Duodenal mucosa (tissue), 2 donors: ENCODE results near the gene EEF1A2.

Source experiments
- H3K27ac ChIP-seq: one replicate; pipeline ENCODE4 v1.7.0; 2013; ENCODE audit warnings: low read depth, low read length
- H3K27me3 ChIP-seq, 2 donors: one replicate each; pipeline ENCODE4 v1.7.0; 2013; ENCODE audit warnings: low read length in 2 of 2, control low read depth in 1 of 2; ENCODE audit not compliant: insufficient read depth in 2 of 2, control insufficient read depth in 1 of 2
- H3K36me3 ChIP-seq, 2 donors: one replicate each; pipeline ENCODE4 v1.7.0; 2013; ENCODE audit warnings: low read length in 2 of 2, control low read depth in 1 of 2; ENCODE audit not compliant: insufficient read depth in 2 of 2, control insufficient read depth in 1 of 2
- H3K4me1 ChIP-seq, 2 donors: one replicate each; pipeline ENCODE4 v1.7.0; 2013; ENCODE audit warnings: low read length in 2 of 2, control low read depth in 1 of 2; ENCODE audit not compliant: insufficient read depth in 2 of 2, control insufficient read depth in 1 of 2
- H3K4me3 ChIP-seq, 2 donors: one replicate each; pipeline ENCODE4 v1.7.0; 2013; ENCODE audit warnings: low read length in 2 of 2, low read depth in 1 of 2
- H3K9ac ChIP-seq, 2 donors: one replicate each; pipeline ENCODE4 v1.7.0; 2013; ENCODE audit warnings: low read length in 2 of 2, low read depth in 1 of 2
- H3K9me3 ChIP-seq, 2 donors: one replicate each; pipeline ENCODE4 v1.7.0; 2013; ENCODE audit warnings: low read length in 2 of 2, control low read depth in 1 of 2; ENCODE audit not compliant: control insufficient read depth in 1 of 2

EEF1A2 gene

DNA sequence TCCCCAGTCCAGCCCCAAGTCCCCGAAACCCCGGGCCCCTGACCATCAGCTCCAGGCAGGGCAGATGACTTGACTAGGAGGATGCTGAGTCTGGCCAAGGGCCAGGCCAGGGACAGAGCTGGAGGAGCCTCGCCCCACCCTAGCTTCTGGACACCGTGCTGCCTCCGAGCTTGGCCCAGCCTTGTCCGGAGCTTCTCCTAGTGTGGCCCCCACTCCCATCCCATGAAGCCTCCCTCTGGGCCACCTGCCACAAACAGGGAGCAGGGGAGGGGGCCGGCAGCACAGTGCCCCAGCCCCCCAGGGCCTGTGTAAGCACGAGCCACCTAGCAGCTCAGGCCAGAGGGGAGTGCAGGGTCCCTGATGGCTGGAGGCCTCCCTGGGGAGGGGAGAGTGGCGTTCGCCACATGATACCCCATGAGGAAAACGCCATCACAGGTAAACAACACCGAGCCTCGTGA, 5.3 kb downstream of the EEF1A2 start:
- H3K27me3 ChIP-seq: peaks cover 22 to 23% of the 10 kb centered on the region in 2 donors
- H3K9me3 ChIP-seq: no peaks in the 10 kb centered on the region
- no peak overlapping the region for H3K9ac ChIP-seq
- no peaks in the 10 kb centered on the region for H3K36me3 ChIP-seq
- H3K4me1 ChIP-seq: peaks cover 0 to 4% of the 10 kb centered on the region in 2 donors
- H3K27ac ChIP-seq: no peak overlapping the region
- no peak overlapping the region for H3K4me3 ChIP-seq

DNA sequence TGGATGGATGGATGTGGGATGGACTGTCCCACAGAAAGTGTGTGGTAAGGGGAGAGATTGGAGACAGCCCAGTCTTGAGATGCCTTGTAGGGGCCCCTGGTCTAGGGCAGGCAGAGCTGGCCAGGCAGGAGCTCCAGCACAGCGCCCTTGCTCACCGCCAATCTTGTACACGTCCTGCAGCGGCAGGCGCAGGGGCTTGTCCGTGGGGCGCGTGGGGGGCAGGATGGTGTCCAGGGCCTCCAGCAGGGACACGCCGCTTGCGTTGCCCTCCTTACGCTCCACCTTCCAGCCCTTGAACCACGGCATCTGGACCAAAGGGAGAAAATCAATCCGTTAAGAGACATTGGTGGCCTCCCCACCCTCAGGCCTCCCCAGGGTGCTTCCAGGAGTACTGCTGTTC, 5.9 kb downstream of the EEF1A2 start:
- Histone ChIP-seq H3K4me1 (peaks cover 0 to 4% of the 10 kb centered on the region in 2 donors), H3K9ac (no peak overlapping the region), H3K27me3 (peaks cover 18 to 23% of the 10 kb centered on the region in 2 donors), H3K27ac (no peak overlapping the region), H3K4me3 (no peak overlapping the region), H3K36me3 (no peaks in the 10 kb centered on the region), H3K9me3 (no peaks in the 10 kb centered on the region)

DNA sequence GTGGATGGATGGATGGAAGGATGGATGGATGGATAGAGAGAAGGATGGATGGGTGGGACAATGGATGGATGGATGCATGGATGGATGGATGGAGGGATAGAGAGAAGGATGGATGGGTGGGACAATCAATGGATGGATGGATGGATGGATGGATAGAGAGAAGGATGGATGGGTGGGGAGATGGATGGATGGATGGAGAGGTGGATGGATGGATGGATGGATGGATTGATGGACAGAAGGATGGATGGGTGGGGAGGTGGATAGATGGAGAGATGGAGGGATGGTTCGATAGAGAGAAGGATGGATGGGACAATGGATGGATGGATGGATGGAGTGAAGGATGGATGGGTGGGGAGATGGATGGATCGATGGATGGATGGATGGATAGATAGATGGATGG, 6.4 kb downstream of the EEF1A2 start:
- peaks cover 0 to 4% of the 10 kb centered on the region in 2 donors for H3K4me1 ChIP-seq
- no peak overlapping the region for H3K27ac ChIP-seq
- H3K4me3 ChIP-seq: no peak overlapping the region
- peaks cover 14 to 26% of the 10 kb centered on the region in 2 donors for H3K27me3 ChIP-seq
- no peaks in the 10 kb centered on the region for H3K36me3 ChIP-seq
- H3K9me3 ChIP-seq: no peaks in the 10 kb centered on the region
- no peak overlapping the region for H3K9ac ChIP-seq

DNA sequence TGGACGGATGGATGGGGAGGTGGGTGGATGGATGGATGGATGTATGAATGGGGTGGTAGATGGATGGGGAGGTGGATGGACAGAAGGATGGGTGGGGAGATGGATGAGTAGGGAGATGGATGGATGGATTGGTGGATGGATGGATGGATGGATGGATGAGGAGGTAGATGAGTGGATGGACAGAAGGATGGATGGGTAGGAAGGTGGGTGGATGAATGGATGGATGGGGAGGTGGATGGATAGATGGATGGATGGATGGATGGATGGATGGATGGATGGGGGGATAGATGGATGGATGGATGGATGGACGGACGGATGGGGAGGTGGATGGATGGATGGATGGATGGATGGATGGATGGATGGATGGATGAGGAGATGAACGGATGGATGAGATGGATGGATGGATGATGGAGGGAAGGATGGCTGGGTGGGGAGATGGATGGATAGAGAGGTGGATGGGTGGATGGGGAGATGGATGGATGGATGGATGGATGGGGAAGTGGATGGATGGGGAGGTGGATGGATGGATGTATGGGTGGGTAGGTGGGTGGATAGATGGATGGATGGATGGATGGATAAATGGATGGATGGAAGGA, 7.2 kb downstream of the EEF1A2 start:
- no peak overlapping the region for H3K9ac ChIP-seq
- peaks cover 6 to 22% of the 10 kb centered on the region in 2 donors for H3K27me3 ChIP-seq

DNA sequence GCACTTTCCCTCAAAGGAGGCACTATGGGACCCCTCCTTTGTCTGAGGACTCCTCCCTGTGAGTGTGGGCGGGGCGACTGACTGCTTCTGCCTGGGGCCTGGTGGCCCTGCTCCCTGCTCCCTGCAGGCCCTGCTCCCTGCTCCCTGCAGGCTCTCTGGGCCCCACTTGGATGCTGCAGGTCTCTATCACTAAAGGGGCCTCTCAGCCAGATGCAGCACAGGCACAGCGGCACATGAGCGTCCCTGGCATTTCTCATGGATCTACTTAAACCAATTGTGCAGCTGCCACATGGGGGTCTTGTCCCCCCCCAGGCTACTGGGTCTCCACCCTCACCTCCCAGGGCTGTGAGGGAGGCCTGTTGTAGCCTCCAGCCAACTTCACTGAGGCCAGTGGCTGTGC, 7.8 kb downstream of the EEF1A2 start:
- Histone ChIP-seq H3K4me1 (no peaks in the 10 kb centered on the region), H3K9me3 (no peaks in the 10 kb centered on the region), H3K27me3 (peaks cover 4 to 18% of the 10 kb centered on the region in 2 donors), H3K27ac (no peak overlapping the region), H3K36me3 (no peaks in the 10 kb centered on the region), H3K9ac (no peak overlapping the region), H3K4me3 (no peak overlapping the region)

More for the DNA sequence above, 7.2 kb downstream of the EEF1A2 start:
- H3K4me1 ChIP-seq: peaks cover 0 to 4% of the 10 kb centered on the region in 2 donors
- H3K9me3 ChIP-seq: no peaks in the 10 kb centered on the region
- no peaks in the 10 kb centered on the region for H3K36me3 ChIP-seq
- H3K4me3 ChIP-seq: no peak overlapping the region
- no peak overlapping the region for H3K27ac ChIP-seq

- Histone ChIP-seq H3K27me3 (peaks cover 4 to 14% of the 10 kb centered on the region in 2 donors), H3K36me3 (no peaks in the 10 kb centered on the region), H3K4me3 (no peak overlapping the region), H3K9ac (no peak overlapping the region), H3K4me1 (no peaks in the 10 kb centered on the region), H3K27ac (no peak overlapping the region), H3K9me3 (no peaks in the 10 kb centered on the region)
Observed at GRCh38 chr20:63490416-63490815, 8.5 kb downstream of the EEF1A2 start.

GRCh38 chr20:63488315-63489251, 10.3 kb downstream of the EEF1A2 start:
- Histone ChIP-seq H3K4me3 (no peak overlapping the region), H3K4me1 (no peaks in the 10 kb centered on the region), H3K27me3 (peaks cover 9 to 14% of the 10 kb centered on the region in 2 donors), H3K27ac (no peak overlapping the region), H3K9ac (no peak overlapping the region), H3K36me3 (no peaks in the 10 kb centered on the region), H3K9me3 (no peaks in the 10 kb centered on the region)

DNA sequence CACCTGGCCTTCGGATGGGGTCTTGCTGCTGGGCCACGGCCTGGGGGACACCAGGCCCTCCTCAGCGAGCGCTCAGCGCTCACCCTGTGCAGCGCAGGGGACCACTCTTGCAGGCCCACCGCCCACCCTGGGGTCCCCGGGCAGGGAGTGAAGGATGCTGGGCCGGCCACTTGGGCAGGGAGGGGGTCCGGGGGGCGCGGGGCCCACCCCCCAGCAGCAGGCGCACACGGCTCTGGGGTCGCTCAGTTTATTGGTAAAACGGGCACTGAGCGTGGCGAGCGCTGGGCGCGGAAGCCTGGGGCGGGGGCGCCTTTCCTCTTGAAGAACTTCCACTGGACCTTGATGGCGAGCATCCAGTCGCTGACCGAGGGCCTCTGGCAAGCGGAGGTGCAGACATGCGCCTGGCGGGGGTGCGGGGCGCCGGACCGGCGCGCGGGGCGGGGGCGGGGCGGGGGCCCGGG, 11.1 kb downstream of the EEF1A2 start:
- Histone ChIP-seq H3K9ac (no peak overlapping the region), H3K27me3 (peaks cover 14 to 18% of the 10 kb centered on the region in 2 donors), H3K36me3 (no peaks in the 10 kb centered on the region), H3K4me3 (no peak overlapping the region), H3K27ac (no peak overlapping the region), H3K4me1 (no peaks in the 10 kb centered on the region), H3K9me3 (no peaks in the 10 kb centered on the region)

DNA sequence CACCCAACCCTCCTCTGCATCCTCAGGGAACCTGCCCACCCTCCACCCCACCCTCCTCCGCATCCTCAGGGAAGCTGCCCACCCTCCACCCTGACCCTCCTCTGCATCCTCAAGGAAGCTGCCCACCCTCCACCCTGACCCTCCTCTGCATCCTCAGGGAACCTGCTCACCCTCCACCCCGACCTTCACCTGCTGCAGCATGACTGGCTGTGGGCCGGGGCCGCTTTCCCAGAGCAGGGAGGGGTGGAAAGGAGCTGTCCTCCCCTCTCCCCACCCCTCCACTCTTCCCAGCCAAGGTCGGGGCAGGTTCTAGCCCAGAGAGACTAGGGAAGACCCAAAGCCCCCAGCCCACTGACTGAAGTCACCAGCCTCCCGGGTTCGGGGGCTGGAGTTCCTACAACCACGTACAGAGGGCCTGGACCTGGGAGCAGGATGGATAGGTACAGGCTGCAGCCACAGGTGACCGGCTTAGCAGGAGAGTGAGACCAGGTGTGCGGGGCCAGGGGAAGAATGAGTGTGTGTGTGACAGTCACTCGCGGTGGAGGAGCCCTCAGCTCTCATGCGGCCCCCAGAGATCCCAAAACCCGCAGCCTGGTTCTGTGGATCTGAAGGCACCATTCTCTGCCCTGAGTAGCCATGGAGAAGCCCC, 11.6 kb downstream of the EEF1A2 start:
- no peak overlapping the region for H3K4me3 ChIP-seq
- no peak overlapping the region for H3K27ac ChIP-seq
- no peaks in the 10 kb centered on the region for H3K36me3 ChIP-seq
- no peaks in the 10 kb centered on the region for H3K4me1 ChIP-seq
- no peak overlapping the region for H3K9ac ChIP-seq
- H3K9me3 ChIP-seq: no peaks in the 10 kb centered on the region
- H3K27me3 ChIP-seq: peaks cover 18 to 24% of the 10 kb centered on the region in 2 donors
